Measurements from ENCODE around the gene RBM20.

DNA sequence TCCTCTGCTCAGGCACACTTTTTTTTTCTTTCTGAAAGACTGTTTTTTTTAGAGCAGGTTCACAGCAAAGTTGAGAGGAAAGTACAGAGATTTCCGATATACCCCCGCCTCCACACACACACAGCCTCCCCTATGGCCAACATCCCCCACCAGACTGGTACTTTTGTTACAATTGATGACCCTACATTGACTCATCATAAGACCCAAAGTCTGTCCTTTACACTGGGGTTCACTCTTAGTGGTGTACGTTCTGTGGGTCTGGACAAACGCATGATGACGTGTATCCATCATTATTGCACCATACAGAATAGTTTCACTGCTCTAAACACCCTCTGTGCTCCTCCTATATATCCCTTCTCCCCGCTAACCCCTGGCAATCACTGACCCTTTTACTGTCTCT is 107.7 kb downstream of the RBM20 start:
- TF ChIP-seq, protein P1, sequence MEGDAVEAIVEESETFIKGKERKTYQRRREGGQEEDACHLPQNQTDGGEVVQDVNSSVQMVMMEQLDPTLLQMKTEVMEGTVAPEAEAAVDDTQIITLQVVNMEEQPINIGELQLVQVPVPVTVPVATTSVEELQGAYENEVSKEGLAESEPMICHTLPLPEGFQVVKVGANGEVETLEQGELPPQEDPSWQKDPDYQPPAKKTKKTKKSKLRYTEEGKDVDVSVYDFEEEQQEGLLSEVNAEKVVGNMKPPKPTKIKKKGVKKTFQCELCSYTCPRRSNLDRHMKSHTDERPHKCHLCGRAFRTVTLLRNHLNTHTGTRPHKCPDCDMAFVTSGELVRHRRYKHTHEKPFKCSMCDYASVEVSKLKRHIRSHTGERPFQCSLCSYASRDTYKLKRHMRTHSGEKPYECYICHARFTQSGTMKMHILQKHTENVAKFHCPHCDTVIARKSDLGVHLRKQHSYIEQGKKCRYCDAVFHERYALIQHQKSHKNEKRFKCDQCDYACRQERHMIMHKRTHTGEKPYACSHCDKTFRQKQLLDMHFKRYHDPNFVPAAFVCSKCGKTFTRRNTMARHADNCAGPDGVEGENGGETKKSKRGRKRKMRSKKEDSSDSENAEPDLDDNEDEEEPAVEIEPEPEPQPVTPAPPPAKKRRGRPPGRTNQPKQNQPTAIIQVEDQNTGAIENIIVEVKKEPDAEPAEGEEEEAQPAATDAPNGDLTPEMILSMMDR (IDR thresholded peaks at IDR 0.05) = no peak
- no peak for TF ChIP-seq POLR2A (IDR thresholded peaks at IDR 0.05)

Data from thyroid gland (tissue), 4 donors.